Esophagus muscularis mucosa (tissue), 4 donors: ENCODE data around the gene ONECUT3.

Source experiments
- EP300 ChIP-seq: sonication (generic); formaldehyde crosslinking; IDR thresholded peaks from one replicate; pipeline ENCODE4 v1.6.1; 2017; ENCODE audit warnings: antibody characterized with exemption
- POLR2AphosphoS5 ChIP-seq, 2 donors: sonication (generic); formaldehyde crosslinking; IDR thresholded peaks; one replicate each; pipeline ENCODE4 v1.6.1; 2017; ENCODE audit warnings: antibody characterized with exemption in 2 of 2
- TF ChIP-seq, protein P1 (sequence below), 3 experiments: fragments of 200-600 bp in 2 of 3; fragments of 450-650 bp in 1 of 3; sonication (generic) in 2 of 3; IDR thresholded peaks; one replicate each; pipeline ENCODE4 v1.5.1; 2017 to 2019; ENCODE audit warnings: antibody characterized with exemption in 3 of 3, mild to moderate bottlenecking in 2 of 3, moderate library complexity in 1 of 3

DNA sequence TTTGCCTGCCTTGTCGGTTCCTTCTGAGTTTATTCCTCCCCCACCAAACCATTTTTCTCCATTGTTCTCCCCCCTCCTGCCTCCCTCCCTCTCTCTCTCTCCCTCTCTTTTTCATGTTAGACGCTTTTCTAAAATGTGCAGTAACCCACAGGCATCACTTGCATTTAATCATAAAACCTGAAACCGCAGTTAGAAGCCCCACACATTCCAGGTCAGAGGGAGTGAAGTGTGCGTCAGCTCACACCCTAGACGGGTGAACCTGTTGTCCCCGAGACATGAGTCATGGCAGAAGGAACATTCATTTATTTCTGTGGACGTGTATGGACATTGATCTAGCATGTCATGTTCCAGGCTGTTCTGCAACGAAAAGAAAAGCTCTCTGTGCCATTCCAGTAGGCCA lies 19.9 kb downstream of the ONECUT3 start:
- TF ChIP-seq EP300 = no peak
- TF ChIP-seq, protein P1, sequence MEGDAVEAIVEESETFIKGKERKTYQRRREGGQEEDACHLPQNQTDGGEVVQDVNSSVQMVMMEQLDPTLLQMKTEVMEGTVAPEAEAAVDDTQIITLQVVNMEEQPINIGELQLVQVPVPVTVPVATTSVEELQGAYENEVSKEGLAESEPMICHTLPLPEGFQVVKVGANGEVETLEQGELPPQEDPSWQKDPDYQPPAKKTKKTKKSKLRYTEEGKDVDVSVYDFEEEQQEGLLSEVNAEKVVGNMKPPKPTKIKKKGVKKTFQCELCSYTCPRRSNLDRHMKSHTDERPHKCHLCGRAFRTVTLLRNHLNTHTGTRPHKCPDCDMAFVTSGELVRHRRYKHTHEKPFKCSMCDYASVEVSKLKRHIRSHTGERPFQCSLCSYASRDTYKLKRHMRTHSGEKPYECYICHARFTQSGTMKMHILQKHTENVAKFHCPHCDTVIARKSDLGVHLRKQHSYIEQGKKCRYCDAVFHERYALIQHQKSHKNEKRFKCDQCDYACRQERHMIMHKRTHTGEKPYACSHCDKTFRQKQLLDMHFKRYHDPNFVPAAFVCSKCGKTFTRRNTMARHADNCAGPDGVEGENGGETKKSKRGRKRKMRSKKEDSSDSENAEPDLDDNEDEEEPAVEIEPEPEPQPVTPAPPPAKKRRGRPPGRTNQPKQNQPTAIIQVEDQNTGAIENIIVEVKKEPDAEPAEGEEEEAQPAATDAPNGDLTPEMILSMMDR (IDR thresholded peaks at IDR 0.05) = no peak
- no peak for TF ChIP-seq POLR2AphosphoS5 (IDR thresholded peaks at IDR 0.05)
